OCI-LY3 (cell line): ENCODE measurements around the gene BEST4.

ENCODE experiments used
- H2AFZ ChIP-seq: fragments of 200-600, 300-600 bp; shearing (Covaris generic); 2 replicates; pipeline ENCODE4 v1.6.0; 2014; ENCODE audit warnings: antibody characterized with exemption, low read depth, low read length
- H3K27ac ChIP-seq: fragments of 200-600, 300-600 bp; sonication (generic); 2 replicates; pipeline ENCODE4 v1.5.1; 2014; ENCODE audit warnings: mild to moderate bottlenecking, low read length, moderate library complexity, mixed read lengths
- H3K27me3 ChIP-seq: fragments of 200-600, 300-600 bp; sonication (generic); 2 replicates; pipeline ENCODE4 v1.6.1; 2014; ENCODE audit warnings: low read depth, low read length, mixed read lengths
- H3K36me3 ChIP-seq: fragments of 200-600, 300-600 bp; sonication (generic); replicated peaks from 2 replicates; pipeline ENCODE3; 2014; ENCODE audit warnings: low read depth, low read length, mixed read lengths
- H3K4me1 ChIP-seq: fragments of 300-600, 200-600 bp; sonication (generic); 2 replicates; pipeline ENCODE4 v1.6.1; 2014; ENCODE audit warnings: low read length, mixed read lengths
- H3K4me2 ChIP-seq: fragments of 200-600, 300-600 bp; sonication (generic); 2 replicates; pipeline ENCODE4 v1.6.1; 2014; ENCODE audit warnings: low read length, mixed read lengths
- H3K4me3 ChIP-seq: fragments of 300-600, 200-600 bp; sonication (generic); 2 replicates; pipeline ENCODE4 v1.5.1; 2014; ENCODE audit warnings: antibody characterized with exemption, mild to moderate bottlenecking, low read length, moderate library complexity
- H3K79me2 ChIP-seq: fragments of 300-600, 200-600 bp; shearing (Covaris generic); 2 replicates; pipeline ENCODE4 v1.6.1; 2014; ENCODE audit warnings: mild to moderate bottlenecking, low read length, mixed read lengths
- H3K9ac ChIP-seq: fragments of 300-600, 200-600 bp; shearing (Covaris generic); 2 replicates; pipeline ENCODE4 v1.6.0; 2014; ENCODE audit warnings: mild to moderate bottlenecking, low read length, moderate library complexity
- H3K9me3 ChIP-seq: fragments of 200-600, 300-600 bp; shearing (Covaris generic); 2 replicates; pipeline ENCODE4 v1.6.1; 2014; ENCODE audit warnings: low read length, mixed read lengths; ENCODE audit not compliant: insufficient read depth
- H4K20me1 ChIP-seq: fragments of 200-600, 300-600 bp; sonication (generic); 2 replicates; pipeline ENCODE4 v1.6.1; 2016; ENCODE audit warnings: low read length, mixed read lengths; ENCODE audit not compliant: insufficient read depth
- EZH2phosphoT487 ChIP-seq: fragments of 200-600 bp; shearing (Covaris generic); IDR thresholded peaks from 2 replicates; pipeline ENCODE4 v1.6.1; 2018; ENCODE audit warnings: antibody characterized with exemption, mixed run types, low read depth
- TF ChIP-seq, protein P1 (sequence below): fragments of 200-600, 300-600 bp; sonication (generic); IDR thresholded peaks from 2 replicates; pipeline ENCODE4 v1.5.1; 2014; ENCODE audit warnings: antibody characterized with exemption, low read length, low read depth

The BEST4 gene

DNA sequence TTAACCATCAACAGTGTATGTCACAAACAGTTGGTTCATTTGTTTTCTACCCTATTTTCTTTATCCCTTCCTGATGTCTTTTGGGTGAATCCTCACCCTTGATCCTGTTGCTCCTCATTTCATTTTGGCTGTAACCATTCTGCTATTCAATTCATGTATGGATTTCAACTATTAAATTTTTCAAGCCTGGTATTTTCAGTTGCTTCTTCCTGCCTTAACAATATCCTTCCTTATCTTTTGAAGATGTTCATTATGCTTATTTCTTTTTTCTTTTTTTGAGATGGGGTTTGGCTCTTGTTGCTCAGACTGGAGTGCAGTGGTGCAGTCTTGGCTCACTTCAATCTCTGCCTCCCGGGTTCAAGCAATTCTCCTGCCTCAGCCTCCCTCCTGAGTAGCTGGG, 54.2 kb downstream of the BEST4 start:
- Histone ChIP-seq H3K79me2 (no peaks in the 10 kb centered on the region), H3K4me2 (no peak overlapping the region), H3K4me1 (peaks cover 21% of the 10 kb centered on the region), H3K4me3 (no peak overlapping the region), H2AFZ (0 out of 2 replicates have a peak overlapping the region, but pooled peaks have one; percentile 21), H3K9me3 (no peaks in the 10 kb centered on the region), H3K27me3 (no peaks in the 10 kb centered on the region), H4K20me1 (no peaks in the 10 kb centered on the region), H3K27ac (no peak overlapping the region), H3K36me3 (no peaks in the 10 kb centered on the region), H3K9ac (no peak overlapping the region)
- TF ChIP-seq, protein P1, sequence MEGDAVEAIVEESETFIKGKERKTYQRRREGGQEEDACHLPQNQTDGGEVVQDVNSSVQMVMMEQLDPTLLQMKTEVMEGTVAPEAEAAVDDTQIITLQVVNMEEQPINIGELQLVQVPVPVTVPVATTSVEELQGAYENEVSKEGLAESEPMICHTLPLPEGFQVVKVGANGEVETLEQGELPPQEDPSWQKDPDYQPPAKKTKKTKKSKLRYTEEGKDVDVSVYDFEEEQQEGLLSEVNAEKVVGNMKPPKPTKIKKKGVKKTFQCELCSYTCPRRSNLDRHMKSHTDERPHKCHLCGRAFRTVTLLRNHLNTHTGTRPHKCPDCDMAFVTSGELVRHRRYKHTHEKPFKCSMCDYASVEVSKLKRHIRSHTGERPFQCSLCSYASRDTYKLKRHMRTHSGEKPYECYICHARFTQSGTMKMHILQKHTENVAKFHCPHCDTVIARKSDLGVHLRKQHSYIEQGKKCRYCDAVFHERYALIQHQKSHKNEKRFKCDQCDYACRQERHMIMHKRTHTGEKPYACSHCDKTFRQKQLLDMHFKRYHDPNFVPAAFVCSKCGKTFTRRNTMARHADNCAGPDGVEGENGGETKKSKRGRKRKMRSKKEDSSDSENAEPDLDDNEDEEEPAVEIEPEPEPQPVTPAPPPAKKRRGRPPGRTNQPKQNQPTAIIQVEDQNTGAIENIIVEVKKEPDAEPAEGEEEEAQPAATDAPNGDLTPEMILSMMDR: no peak
- TF ChIP-seq EZH2phosphoT487: no peak
